Smooth muscle cell (in vitro differentiated cells): ENCODE data around the gene PDSS2. TPM values are rescaled to one million over a fixed set of nuclear protein-coding genes. Genes with fewer than 3 reads are reported as not detected.

Experiments used
- DNase-seq: peaks from one replicate; lab custom pipeline; 2025; ENCODE audit not compliant: unreplicated experiment; lab: John Stamatoyannopoulos, UW
- H2AFZ ChIP-seq: fragments of 200-600 bp; sonication (generic); 2 replicates; pipeline ENCODE4 v1.6.0; 2016; ENCODE audit warnings: antibody characterized with exemption, low read depth, mild to moderate bottlenecking
- H3F3A ChIP-seq: fragments of 200-600 bp; sonication (generic); 2 replicates; pipeline ENCODE4 v1.6.0; 2017; ENCODE audit warnings: antibody characterized with exemption, low read depth
- H3K27ac ChIP-seq: fragments of 200-600 bp; sonication (generic); 2 replicates; pipeline ENCODE4 v1.5.1; 2016; ENCODE audit warnings: low read depth, mild to moderate bottlenecking
- H3K27me3 ChIP-seq: fragments of 200-600 bp; sonication (generic); 2 replicates; pipeline ENCODE4 v1.6.1; 2016; ENCODE audit warnings: low read depth, mild to moderate bottlenecking
- H3K36me3 ChIP-seq: fragments of 200-600 bp; sonication (generic); 2 replicates; pipeline ENCODE4 v1.5.1; 2016; ENCODE audit warnings: low read depth
- H3K4me1 ChIP-seq: fragments of 200-600 bp; sonication (generic); 2 replicates; pipeline ENCODE4 v1.5.1; 2016; ENCODE audit warnings: low read depth
- H3K4me2 ChIP-seq: fragments of 200-600 bp; sonication (generic); 2 replicates; pipeline ENCODE4 v1.6.0; 2016; ENCODE audit warnings: mild to moderate bottlenecking
- H3K4me3 ChIP-seq: fragments of 200-600 bp; sonication (generic); 2 replicates; pipeline ENCODE4 v1.5.1; 2016; ENCODE audit warnings: mild to moderate bottlenecking
- H3K79me2 ChIP-seq: fragments of 200-600 bp; sonication (generic); 2 replicates; pipeline ENCODE4 v1.6.0; 2016; ENCODE audit warnings: low read depth, mild to moderate bottlenecking
- H3K9ac ChIP-seq: fragments of 200-600 bp; sonication (generic); 2 replicates; pipeline ENCODE4 v1.6.0; 2016; ENCODE audit warnings: low read depth
- H3K9me3 ChIP-seq: fragments of 200-600 bp; sonication (generic); replicated peaks from 2 replicates; pipeline ENCODE4 v1.5.1; 2016; ENCODE audit warnings: low read depth
- H4K20me1 ChIP-seq: fragments of 200-600 bp; sonication (generic); 2 replicates; pipeline ENCODE4 v1.6.0; 2016; ENCODE audit warnings: low read depth
- WGBS: methylation state at CpG from one replicate; pipeline ENCODE4 v1.1.7; 2016; ENCODE audit warnings: low lambda C conversion rate; 5-methylcytosine and 5-hydroxymethylcytosine counted together
- polyA plus RNA-seq: library from polyadenylated mRNA; unstranded; fragments of >200 nt; fragmentation: Nextera tagmentation; extraction: Ambion mirVana; gene quantifications from 2 replicates; pipeline ENCODE4 v1.2.1, GENCODE V29; 2016
- total RNA-seq: library from RNA; depleted of rRNA; stranded (reverse); fragments of >200 nt; gene quantifications from 2 replicates; pipeline ENCODE4 v1.2.3, GENCODE V29; 2014
- TF ChIP-seq, protein P1 (sequence below): fragments of 200-600 bp; sonication (generic); IDR thresholded peaks from 2 replicates; pipeline ENCODE4 v1.5.1; 2017; ENCODE audit warnings: borderline replicate concordance, mild to moderate bottlenecking, antibody characterized with exemption; ENCODE audit not compliant: insufficient read depth, poor library complexity, severe bottlenecking

The PDSS2 gene
- total and polyA plus RNA-seq, 2 experiments from 2014 or later: 12.8 to 15.5 TPM

DNA sequence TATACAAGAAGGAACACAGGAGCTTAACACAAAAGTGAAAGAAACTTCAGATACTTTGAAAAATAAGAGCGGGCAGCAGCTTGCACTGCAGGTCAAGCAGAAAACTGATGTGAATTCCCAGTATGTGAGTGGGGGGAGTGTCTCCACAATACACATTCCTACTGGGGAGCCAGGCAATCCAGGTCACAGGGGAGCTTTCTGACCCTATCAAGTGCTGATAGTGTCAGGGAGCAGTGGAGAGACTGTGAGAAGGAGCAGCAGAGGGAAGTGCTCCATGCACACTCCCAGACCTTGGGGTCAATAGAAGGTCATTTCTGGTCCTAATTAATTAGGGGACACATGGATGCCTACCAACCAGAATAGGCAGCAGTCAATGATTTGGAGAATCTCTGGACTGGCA, 59.4 kb downstream of the PDSS2 start:
- no peak overlapping the region for H2AFZ ChIP-seq
- WGBS: 95% methylated on average over 1 of the region's 1 CpG
- no peak overlapping the region for H3K4me2 ChIP-seq
- H3K36me3 ChIP-seq: no peaks in the 10 kb centered on the region
- no peaks in the 10 kb centered on the region for H3K4me1 ChIP-seq
- H3K9ac ChIP-seq: no peak overlapping the region
- H3K27ac ChIP-seq: no peak overlapping the region
- H3K79me2 ChIP-seq: peaks cover 7% of the 10 kb centered on the region
- no peaks in the 10 kb centered on the region for H3F3A ChIP-seq
- H3K27me3 ChIP-seq: no peaks in the 10 kb centered on the region
- H3K4me3 ChIP-seq: no peak overlapping the region
- H4K20me1 ChIP-seq: no peaks in the 10 kb centered on the region
- TF ChIP-seq, protein P1, sequence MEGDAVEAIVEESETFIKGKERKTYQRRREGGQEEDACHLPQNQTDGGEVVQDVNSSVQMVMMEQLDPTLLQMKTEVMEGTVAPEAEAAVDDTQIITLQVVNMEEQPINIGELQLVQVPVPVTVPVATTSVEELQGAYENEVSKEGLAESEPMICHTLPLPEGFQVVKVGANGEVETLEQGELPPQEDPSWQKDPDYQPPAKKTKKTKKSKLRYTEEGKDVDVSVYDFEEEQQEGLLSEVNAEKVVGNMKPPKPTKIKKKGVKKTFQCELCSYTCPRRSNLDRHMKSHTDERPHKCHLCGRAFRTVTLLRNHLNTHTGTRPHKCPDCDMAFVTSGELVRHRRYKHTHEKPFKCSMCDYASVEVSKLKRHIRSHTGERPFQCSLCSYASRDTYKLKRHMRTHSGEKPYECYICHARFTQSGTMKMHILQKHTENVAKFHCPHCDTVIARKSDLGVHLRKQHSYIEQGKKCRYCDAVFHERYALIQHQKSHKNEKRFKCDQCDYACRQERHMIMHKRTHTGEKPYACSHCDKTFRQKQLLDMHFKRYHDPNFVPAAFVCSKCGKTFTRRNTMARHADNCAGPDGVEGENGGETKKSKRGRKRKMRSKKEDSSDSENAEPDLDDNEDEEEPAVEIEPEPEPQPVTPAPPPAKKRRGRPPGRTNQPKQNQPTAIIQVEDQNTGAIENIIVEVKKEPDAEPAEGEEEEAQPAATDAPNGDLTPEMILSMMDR: no peak
- DNase-seq: no peak
- peaks cover 3% of the 10 kb centered on the region for H3K9me3 ChIP-seq

DNA sequence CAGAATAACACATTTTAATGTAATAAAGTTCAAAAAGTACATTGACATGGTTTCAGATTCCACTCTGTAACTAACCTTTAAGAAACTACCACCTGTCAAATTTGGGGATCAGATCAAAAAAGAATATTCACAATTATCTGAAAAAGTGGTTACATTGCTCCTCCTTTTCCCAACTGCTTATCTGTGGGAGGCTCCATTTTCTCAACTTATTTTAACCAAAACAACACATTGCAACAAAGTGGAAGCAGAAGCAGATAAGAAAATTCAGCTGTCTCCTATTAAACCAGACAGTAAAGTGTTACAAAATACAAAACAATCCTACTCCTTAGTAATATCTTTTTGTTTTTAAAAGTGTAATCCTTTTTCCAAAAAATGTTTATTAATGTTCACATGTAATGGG, 61.4 kb downstream of the PDSS2 start:
- H3F3A ChIP-seq: no peaks in the 10 kb centered on the region
- no peaks in the 10 kb centered on the region for H4K20me1 ChIP-seq
- H3K79me2 ChIP-seq: peaks cover 7% of the 10 kb centered on the region
- H2AFZ ChIP-seq: no peak overlapping the region
- no peak overlapping the region for H3K27ac ChIP-seq
- H3K36me3 ChIP-seq: peaks cover 9% of the 10 kb centered on the region
- no peak overlapping the region for H3K9ac ChIP-seq
- TF ChIP-seq, protein P1: no peak
- no peak overlapping the region for H3K4me3 ChIP-seq
- peaks cover 9% of the 10 kb centered on the region for H3K9me3 ChIP-seq
- no peak for DNase-seq
- no peaks in the 10 kb centered on the region for H3K4me1 ChIP-seq
- no peaks in the 10 kb centered on the region for H3K27me3 ChIP-seq
- no peak overlapping the region for H3K4me2 ChIP-seq

DNA sequence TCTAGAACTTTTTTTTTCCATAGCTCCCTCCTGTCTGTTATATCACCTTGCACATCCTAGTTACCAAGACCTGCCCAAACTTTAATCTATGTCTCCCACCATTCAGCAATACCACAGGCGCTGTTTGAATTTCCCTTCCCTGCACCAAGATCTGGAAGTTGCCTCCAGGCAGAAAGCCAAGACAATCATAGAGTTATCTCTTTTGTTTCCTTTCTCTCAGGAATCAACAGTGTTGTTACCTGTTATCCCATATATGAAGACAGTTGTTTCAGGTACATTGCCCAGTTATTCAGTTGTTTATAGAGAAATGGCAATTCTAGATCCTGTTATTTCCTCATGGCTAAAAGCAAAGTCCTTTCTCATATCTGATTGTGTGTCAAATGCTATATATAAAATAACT, 63.2 kb downstream of the PDSS2 start:
- Histone ChIP-seq H4K20me1 (no peaks in the 10 kb centered on the region), H3F3A (no peaks in the 10 kb centered on the region), H3K27me3 (no peaks in the 10 kb centered on the region), H2AFZ (no peak overlapping the region), H3K9ac (no peak overlapping the region), H3K4me3 (no peak overlapping the region), H3K36me3 (peaks cover 9% of the 10 kb centered on the region), H3K4me1 (no peaks in the 10 kb centered on the region), H3K9me3 (peaks cover 6% of the 10 kb centered on the region), H3K27ac (no peak overlapping the region), H3K4me2 (no peak overlapping the region), H3K79me2 (no peaks in the 10 kb centered on the region)
- no peak for DNase-seq
- 95% methylated on average over 1 of the region's 1 CpG for WGBS
- TF ChIP-seq, protein P1: no peak

DNA sequence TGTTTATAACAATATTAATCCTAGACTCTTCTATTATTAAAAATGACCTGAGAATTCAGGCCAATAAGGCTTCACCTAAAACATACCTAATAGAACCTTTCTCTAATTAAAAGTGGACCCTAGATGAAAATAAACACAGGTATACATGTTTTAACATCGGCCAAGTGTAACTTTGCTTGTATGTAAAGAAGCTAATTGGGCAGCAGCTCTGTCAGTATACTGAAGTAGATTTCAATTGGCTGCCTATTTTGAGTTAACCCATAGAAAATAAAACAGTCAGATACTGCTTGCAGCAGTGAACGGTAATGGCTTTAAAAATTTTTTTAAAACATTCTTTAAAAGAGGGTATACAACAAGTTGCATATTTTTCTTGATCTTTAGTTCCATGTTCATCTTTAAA, 67.3 kb downstream of the PDSS2 start:
- DNase-seq: no peak
- Histone ChIP-seq H3K4me2 (no peak overlapping the region), H3F3A (no peaks in the 10 kb centered on the region), H3K4me3 (no peak overlapping the region), H3K79me2 (no peaks in the 10 kb centered on the region), H4K20me1 (peaks cover 3% of the 10 kb centered on the region), H3K9ac (no peak overlapping the region), H3K9me3 (peaks cover 6% of the 10 kb centered on the region), H3K4me1 (no peaks in the 10 kb centered on the region), H3K36me3 (peaks cover 9% of the 10 kb centered on the region), H3K27me3 (no peaks in the 10 kb centered on the region), H3K27ac (no peak overlapping the region), H2AFZ (no peak overlapping the region)
- 94% methylated on average over 2 of the region's 2 CpGs for WGBS
- TF ChIP-seq, protein P1: no peak
